HG02943 (cell line): ENCODE measurements around the gene MAN2A1.
"Not testable (repeated sequence)": the region's sequence is repeated elsewhere in the genome, so short reads cannot be mapped to it uniquely, and the experiment has no call there.

Experiments used
- ATAC-seq: cut with Tn5 transposase; IDR thresholded peaks from one replicate; pipeline ENCODE4 v1.9.1; 2021; ENCODE audit warnings: mild to moderate bottlenecking, low read depth, moderate library complexity; ENCODE audit not compliant: unreplicated experiment

Gene MAN2A1

GRCh38 chr5:109805883-109806282 is 116.2 kb downstream of the MAN2A1 start:
- peak; percentile 50 for ATAC-seq

GRCh38 chr5:109812698-109813097 is 123.0 kb downstream of the MAN2A1 start:
- no peak for ATAC-seq

GRCh38 chr5:109816732-109817131 is 127.0 kb downstream of the MAN2A1 start:
- no peak for ATAC-seq

- ATAC-seq, result no peak
Observed at GRCh38 chr5:109819878-109820277, 130.2 kb downstream of the MAN2A1 start.

- ATAC-seq, result no peak
Observed at GRCh38 chr5:109823597-109823996, 133.9 kb downstream of the MAN2A1 start.

- ATAC-seq, result no peak
Observed at GRCh38 chr5:109825450-109825849, 135.7 kb downstream of the MAN2A1 start.

GRCh38 chr5:109826426-109826825 is 136.7 kb downstream of the MAN2A1 start:
- ATAC-seq, result no peak

- ATAC-seq, result no peak
Observed at GRCh38 chr5:109829331-109829730, 139.6 kb downstream of the MAN2A1 start.

- ATAC-seq, result no peak
Observed at GRCh38 chr5:109830955-109831502, 141.3 kb downstream of the MAN2A1 start.

GRCh38 chr5:109832207-109833188 is 142.8 kb downstream of the MAN2A1 start:
- not testable (repeated sequence) for ATAC-seq

GRCh38 chr5:109833946-109834345 is 144.2 kb downstream of the MAN2A1 start:
- no peak for ATAC-seq

GRCh38 chr5:109836280-109836679 is 146.6 kb downstream of the MAN2A1 start:
- ATAC-seq, result no peak

- no peak for ATAC-seq
Observed at GRCh38 chr5:109837231-109837861, 147.6 kb downstream of the MAN2A1 start.

- ATAC-seq, result no peak
Observed at GRCh38 chr5:109838157-109838556, 148.4 kb downstream of the MAN2A1 start.

- ATAC-seq, result no peak
Observed at GRCh38 chr5:109844148-109844547, 154.4 kb downstream of the MAN2A1 start.

- ATAC-seq, result no peak
Observed at GRCh38 chr5:109844695-109845094, 155.0 kb downstream of the MAN2A1 start.

- no peak for ATAC-seq
Observed at GRCh38 chr5:109848130-109848529, 158.4 kb downstream of the MAN2A1 start.

- ATAC-seq, result no peak
Observed at GRCh38 chr5:109849478-109850088, 159.9 kb downstream of the MAN2A1 start.

- no peak for ATAC-seq
Observed at GRCh38 chr5:109852371-109853155, 162.8 kb downstream of the MAN2A1 start.

- ATAC-seq, result no peak
Observed at GRCh38 chr5:109853377-109853776, 163.7 kb downstream of the MAN2A1 start.
